Subcutaneous abdominal adipose tissue (tissue), 5 donors: ENCODE results near the gene TSC22D1.
"Not testable (repeated sequence)": the region's sequence is repeated elsewhere in the genome, so short reads cannot be mapped to it uniquely, and the experiment has no call there.

Source experiments
- H3K27ac ChIP-seq: one replicate; pipeline ENCODE4 v1.7.0; 2013; ENCODE audit warnings: low read depth, mild to moderate bottlenecking, inconsistent platforms, low read length, moderate library complexity
- H3K27me3 ChIP-seq, 5 donors: one replicate each; pipeline ENCODE4 v1.7.0; 2013; ENCODE audit warnings: low read length in 5 of 5, inconsistent platforms in 1 of 5; ENCODE audit not compliant: control insufficient read depth in 5 of 5, insufficient read depth in 4 of 5
- H3K36me3 ChIP-seq, 5 donors: one replicate each; pipeline ENCODE4 v1.7.0; 2013; ENCODE audit warnings: low read length in 5 of 5; ENCODE audit not compliant: control insufficient read depth in 5 of 5, insufficient read depth in 5 of 5
- H3K4me1 ChIP-seq, 5 donors: one replicate each; pipeline ENCODE4 v1.7.0; 2013; ENCODE audit warnings: low read length in 5 of 5, mild to moderate bottlenecking in 3 of 5, moderate library complexity in 1 of 5; ENCODE audit not compliant: control insufficient read depth in 5 of 5, insufficient read depth in 5 of 5
- H3K4me3 ChIP-seq, 5 donors: one replicate each; pipeline ENCODE4 v1.7.0; 2013; ENCODE audit warnings: low read length in 5 of 5, low read depth in 1 of 5
- H3K9ac ChIP-seq, 5 donors: one replicate each; pipeline ENCODE4 v1.7.0; 2013; ENCODE audit warnings: low read length in 5 of 5, mild to moderate bottlenecking in 4 of 5, moderate library complexity in 3 of 5
- H3K9me3 ChIP-seq, 5 donors: one replicate each; pipeline ENCODE4 v1.7.0; 2013; ENCODE audit warnings: low read length in 5 of 5; ENCODE audit not compliant: control insufficient read depth in 5 of 5
- donor health status: healthy.
- donor health status: healthy.
- donor health status: healthy.
- donor health status: healthy.
- donor health status: healthy.

TSC22D1 gene

GRCh38 chr13:44574466-44574855, 1.7 kb downstream of the TSC22D1 start:
- Histone ChIP-seq H3K36me3 (no peaks in the 10 kb centered on the region), H3K27ac (no peak overlapping the region), H3K9ac (no peak overlapping the region), H3K4me1 (peaks cover 5 to 36% (median 28%) of the 10 kb centered on the region in 5 donors), H3K9me3 (no peaks in the 10 kb centered on the region), H3K27me3 (no peaks in the 10 kb centered on the region), H3K4me3 (no peak overlapping the region)

DNA sequence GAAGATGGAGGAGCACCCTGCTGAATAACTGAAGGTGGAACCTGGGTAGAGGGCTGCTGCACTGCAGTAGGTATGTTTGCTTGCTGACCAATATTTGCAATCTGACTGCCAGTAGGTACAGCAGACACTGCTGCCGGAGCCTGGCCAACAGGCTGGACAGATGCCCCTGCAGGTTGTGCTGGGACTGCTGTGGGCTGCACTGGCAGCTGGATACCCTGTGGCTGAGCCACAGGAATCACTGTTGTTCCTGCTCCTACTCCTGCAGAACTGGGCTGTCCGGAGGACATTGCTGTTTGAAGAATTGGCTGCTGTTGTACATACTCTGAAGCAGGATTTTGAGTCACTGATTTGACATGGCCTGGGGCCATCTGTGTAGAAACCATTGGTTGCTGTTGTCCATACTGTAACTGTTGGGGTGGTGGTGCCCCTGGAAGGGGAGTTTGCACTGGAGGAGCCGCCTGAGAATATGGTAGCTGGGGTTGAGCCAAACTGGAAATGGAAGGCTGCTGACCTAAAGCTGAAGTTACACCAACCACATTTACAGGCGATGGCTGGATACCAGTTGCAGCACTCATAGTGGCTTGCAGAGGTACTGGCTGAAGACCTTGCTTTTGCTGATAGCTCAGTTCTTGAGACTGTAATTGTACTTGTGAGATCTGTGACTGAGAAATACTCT, 2.2 kb downstream of the TSC22D1 start:
- no peak overlapping the region for H3K27ac ChIP-seq
- no peak overlapping the region for H3K9ac ChIP-seq
- no peaks in the 10 kb centered on the region for H3K36me3 ChIP-seq
- H3K4me1 ChIP-seq: peaks cover 5 to 36% (median 28%) of the 10 kb centered on the region in 5 donors
- H3K4me3 ChIP-seq: peak overlapping the region in 1 of 5 donors; percentile 15
- no peaks in the 10 kb centered on the region for H3K9me3 ChIP-seq
- no peaks in the 10 kb centered on the region for H3K27me3 ChIP-seq

DNA sequence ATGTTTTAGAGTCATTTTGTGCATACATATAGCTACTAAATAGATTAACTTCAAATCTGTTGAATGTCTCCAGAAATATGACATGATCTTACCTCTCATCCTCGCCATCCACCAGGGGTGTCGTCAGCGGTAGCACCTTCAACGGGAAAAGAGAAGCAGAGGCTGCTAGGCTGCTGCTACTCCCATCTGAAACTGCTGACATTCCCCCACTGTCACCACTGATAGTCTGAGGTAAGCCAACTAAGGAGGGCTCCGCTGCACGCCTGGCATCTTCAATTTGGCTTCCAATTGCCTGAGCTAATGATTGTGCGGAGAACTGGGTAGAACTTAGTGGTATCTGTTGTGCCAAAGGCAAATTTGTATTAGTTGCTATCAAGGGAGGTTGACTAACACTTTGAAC, 3.1 kb downstream of the TSC22D1 start:
- H3K27me3 ChIP-seq: no peaks in the 10 kb centered on the region
- no peaks in the 10 kb centered on the region for H3K9me3 ChIP-seq
- no peak overlapping the region for H3K4me3 ChIP-seq
- peaks cover 3 to 32% (median 25%) of the 10 kb centered on the region in 5 donors for H3K4me1 ChIP-seq
- H3K27ac ChIP-seq: no peak overlapping the region
- H3K9ac ChIP-seq: no peak overlapping the region
- no peaks in the 10 kb centered on the region for H3K36me3 ChIP-seq

- H3K27me3 ChIP-seq: no peaks in the 10 kb centered on the region
- no peaks in the 10 kb centered on the region for H3K36me3 ChIP-seq
- no peaks in the 10 kb centered on the region for H3K4me1 ChIP-seq
- H3K4me3 ChIP-seq: no peak overlapping the region
- no peaks in the 10 kb centered on the region for H3K9me3 ChIP-seq
- no peak overlapping the region for H3K9ac ChIP-seq
- no peak overlapping the region for H3K27ac ChIP-seq
These were observed 9.5 kb downstream of the TSC22D1 start for GRCh38 chr13:44566601-44567000.

DNA sequence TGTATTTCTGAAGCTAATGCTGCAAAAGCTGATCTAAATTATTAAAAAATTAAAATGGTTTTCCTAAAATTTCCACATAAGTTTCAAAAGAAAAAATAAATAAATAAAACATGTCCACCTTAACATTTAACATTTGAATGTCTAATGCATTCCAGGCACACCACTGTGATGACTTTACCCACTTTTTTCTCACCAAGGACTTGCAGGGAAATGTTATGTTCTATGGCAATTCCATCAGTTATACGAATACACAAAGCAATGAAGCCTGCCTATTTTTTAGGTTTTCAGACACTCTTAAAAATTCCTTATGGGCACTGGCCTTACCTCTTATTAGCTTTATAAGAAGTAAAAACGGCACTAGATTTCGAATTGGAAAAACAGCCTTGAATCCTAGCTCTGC, 10.2 kb downstream of the TSC22D1 start:
- Histone ChIP-seq H3K27ac (no peak overlapping the region), H3K4me1 (no peaks in the 10 kb centered on the region), H3K9ac (no peak overlapping the region), H3K36me3 (no peaks in the 10 kb centered on the region), H3K27me3 (no peaks in the 10 kb centered on the region), H3K9me3 (no peaks in the 10 kb centered on the region), H3K4me3 (no peak overlapping the region)

DNA sequence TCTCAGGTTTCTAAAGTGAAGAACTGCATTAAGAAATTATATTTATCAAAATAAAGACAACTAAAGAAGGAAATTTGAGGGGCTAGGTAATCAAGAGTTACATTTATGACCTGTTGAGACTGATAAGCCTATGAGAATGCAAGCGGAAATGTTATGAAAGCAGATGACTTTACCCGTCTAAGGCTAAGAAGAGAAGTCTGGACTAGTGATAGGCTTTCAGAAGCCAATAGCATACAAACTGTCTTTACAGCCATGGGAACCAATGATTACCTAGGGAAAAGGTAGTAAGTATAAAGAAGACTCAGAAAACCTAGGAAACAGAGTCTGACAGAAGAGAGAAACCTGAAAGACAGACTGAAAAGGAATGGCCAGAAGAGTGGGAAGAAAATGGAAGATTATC, 11.2 kb downstream of the TSC22D1 start:
- H3K4me3 ChIP-seq: no peak overlapping the region
- H3K36me3 ChIP-seq: no peaks in the 10 kb centered on the region
- no peaks in the 10 kb centered on the region for H3K4me1 ChIP-seq
- H3K9ac ChIP-seq: no peak overlapping the region
- no peak overlapping the region for H3K27ac ChIP-seq
- no peaks in the 10 kb centered on the region for H3K27me3 ChIP-seq
- no peaks in the 10 kb centered on the region for H3K9me3 ChIP-seq

GRCh38 chr13:44562853-44563252, 13.3 kb downstream of the TSC22D1 start:
- H3K27ac ChIP-seq, H3K27me3 ChIP-seq, H3K9me3 ChIP-seq, H3K4me1 ChIP-seq, H3K9ac ChIP-seq, H3K36me3 ChIP-seq, H3K4me3 ChIP-seq: not testable (repeated sequence)

DNA sequence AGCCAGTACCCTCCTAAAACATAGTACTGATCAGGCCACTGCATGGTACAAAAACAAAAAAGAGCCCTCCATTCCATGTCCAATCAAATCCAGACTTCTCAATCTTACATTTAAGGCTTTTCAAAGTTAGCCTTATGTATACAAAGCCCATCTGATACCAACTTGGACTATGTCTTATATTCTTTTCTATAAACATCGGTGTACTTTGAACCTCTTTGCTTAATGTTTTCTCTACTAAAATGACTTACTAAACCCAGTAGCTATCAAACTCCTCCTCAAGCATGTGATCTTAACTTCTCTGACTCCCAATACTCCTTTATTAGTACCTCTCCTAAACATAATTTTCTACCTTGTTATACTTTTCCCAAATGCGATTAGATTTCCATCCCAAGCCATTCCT, 14.8 kb downstream of the TSC22D1 start:
- H3K36me3 ChIP-seq: no peaks in the 10 kb centered on the region
- H3K9ac ChIP-seq: no peak overlapping the region
- no peak overlapping the region for H3K27ac ChIP-seq
- no peak overlapping the region for H3K4me3 ChIP-seq
- H3K4me1 ChIP-seq: no peaks in the 10 kb centered on the region
- H3K27me3 ChIP-seq: no peaks in the 10 kb centered on the region
- no peaks in the 10 kb centered on the region for H3K9me3 ChIP-seq

DNA sequence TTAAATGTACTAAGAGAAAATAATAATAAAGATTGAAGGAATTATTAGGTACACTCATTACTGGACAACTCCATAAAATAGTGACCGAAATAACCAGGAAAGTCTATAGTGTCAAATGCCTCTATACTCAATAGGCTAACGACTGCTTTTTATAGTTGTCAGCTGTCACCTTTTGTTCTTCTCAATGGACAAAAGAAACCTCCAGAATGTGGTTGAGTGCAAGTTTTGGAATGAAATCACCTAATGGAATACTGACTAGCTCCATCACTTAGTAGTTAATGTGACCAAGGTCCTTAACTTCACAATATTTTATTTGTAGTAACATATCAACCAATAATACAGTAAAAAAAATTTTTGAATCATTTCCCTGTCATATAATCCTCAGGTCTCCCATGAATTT, 18.1 kb downstream of the TSC22D1 start:
- Histone ChIP-seq H3K27ac (no peak overlapping the region), H3K9ac (no peak overlapping the region), H3K27me3 (no peaks in the 10 kb centered on the region), H3K4me1 (no peaks in the 10 kb centered on the region), H3K36me3 (no peaks in the 10 kb centered on the region), H3K9me3 (no peaks in the 10 kb centered on the region), H3K4me3 (no peak overlapping the region)

GRCh38 chr13:44555207-44555606, 20.9 kb downstream of the TSC22D1 start:
- no peak overlapping the region for H3K4me3 ChIP-seq
- H3K9ac ChIP-seq: no peak overlapping the region
- no peaks in the 10 kb centered on the region for H3K27me3 ChIP-seq
- H3K27ac ChIP-seq: no peak overlapping the region
- no peaks in the 10 kb centered on the region for H3K36me3 ChIP-seq
- H3K4me1 ChIP-seq: no peaks in the 10 kb centered on the region
- no peaks in the 10 kb centered on the region for H3K9me3 ChIP-seq

DNA sequence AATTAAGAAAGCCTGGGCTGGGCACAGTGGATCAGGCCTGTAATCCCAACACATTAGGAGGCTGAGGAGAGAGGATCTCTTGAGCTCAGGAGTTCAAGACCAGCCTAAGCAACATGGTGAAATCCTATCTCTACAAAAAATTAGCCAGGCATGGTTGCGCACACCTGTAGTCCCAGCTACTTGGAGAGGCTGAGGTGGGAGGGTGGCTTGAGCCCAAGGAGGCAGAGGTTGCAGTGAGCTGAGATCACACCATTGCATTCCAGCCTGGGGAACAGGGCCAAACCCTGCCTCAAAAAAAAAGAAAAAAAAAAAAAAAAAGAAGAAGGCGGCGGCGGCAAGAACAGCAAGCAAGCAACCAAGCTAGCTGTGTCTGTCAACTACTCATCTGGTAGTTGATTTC, 26.7 kb downstream of the TSC22D1 start:
- Histone ChIP-seq H3K27me3 (no peaks in the 10 kb centered on the region), H3K4me1 (no peaks in the 10 kb centered on the region), H3K27ac (no peak overlapping the region), H3K9ac (no peak overlapping the region), H3K9me3 (no peaks in the 10 kb centered on the region), H3K4me3 (no peak overlapping the region), H3K36me3 (no peaks in the 10 kb centered on the region)
